RWPE1 (cell line): Measurements from ENCODE around the gene COX14.

Experiments
- CTCF ChIA-PET: fragments of 350-600 bp; sonication (Branson Sonifier 250); formaldehyde crosslinking; extraction: SDS; loops from one replicate; lab custom pipeline; 2021; lab: Yijun Ruan, JAX
- POLR2A ChIA-PET: fragments of 400-600 bp; formaldehyde crosslinking; extraction: SDS; loops from one replicate; lab custom pipeline; 2020; ENCODE audit warnings: antibody characterized with exemption; ENCODE audit not compliant: low non-redundant PET; lab: Yijun Ruan, JAX
- DNase-seq: peaks from one replicate; pipeline ENCODE4 v3.0.0; 2012; ENCODE audit warnings: low spot score
- H3K27ac ChIP-seq: fragments of 450-650 bp; 2 replicates; pipeline ENCODE4 v1.5.1; 2017
- TF ChIP-seq, protein P1 (sequence below): fragments of 450-650 bp; conservative IDR thresholded peaks from 2 replicates; pipeline ENCODE4 v1.5.1; 2017; ENCODE audit warnings: low read depth, mild to moderate bottlenecking

The COX14 gene

DNA sequence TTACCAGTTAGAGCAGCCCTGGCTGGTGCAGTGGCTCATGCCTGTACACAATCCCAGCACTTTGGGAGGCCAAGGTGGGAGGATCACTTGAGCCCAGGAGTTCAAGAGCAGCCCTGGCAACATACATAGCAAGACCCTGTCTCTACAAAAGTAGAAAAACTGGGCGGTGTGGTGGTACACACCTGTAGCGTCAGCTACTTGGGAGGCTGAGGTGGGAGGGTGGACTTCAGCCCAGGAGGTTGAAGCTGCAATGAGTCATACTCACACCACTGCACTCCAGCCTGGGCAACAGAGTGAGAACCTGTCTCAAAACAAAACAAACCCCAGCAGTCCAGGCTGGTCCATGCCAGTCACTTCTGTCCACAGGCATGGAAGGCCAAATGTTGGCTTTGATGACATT is 7.4 kb downstream of the COX14 start:
- no peak for DNase-seq
- ChIA-PET CTCF (no interaction called here), POLR2A (no interaction called here)
- no peak overlapping the region for H3K27ac ChIP-seq
- TF ChIP-seq, protein P1, sequence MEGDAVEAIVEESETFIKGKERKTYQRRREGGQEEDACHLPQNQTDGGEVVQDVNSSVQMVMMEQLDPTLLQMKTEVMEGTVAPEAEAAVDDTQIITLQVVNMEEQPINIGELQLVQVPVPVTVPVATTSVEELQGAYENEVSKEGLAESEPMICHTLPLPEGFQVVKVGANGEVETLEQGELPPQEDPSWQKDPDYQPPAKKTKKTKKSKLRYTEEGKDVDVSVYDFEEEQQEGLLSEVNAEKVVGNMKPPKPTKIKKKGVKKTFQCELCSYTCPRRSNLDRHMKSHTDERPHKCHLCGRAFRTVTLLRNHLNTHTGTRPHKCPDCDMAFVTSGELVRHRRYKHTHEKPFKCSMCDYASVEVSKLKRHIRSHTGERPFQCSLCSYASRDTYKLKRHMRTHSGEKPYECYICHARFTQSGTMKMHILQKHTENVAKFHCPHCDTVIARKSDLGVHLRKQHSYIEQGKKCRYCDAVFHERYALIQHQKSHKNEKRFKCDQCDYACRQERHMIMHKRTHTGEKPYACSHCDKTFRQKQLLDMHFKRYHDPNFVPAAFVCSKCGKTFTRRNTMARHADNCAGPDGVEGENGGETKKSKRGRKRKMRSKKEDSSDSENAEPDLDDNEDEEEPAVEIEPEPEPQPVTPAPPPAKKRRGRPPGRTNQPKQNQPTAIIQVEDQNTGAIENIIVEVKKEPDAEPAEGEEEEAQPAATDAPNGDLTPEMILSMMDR: no peak

DNA sequence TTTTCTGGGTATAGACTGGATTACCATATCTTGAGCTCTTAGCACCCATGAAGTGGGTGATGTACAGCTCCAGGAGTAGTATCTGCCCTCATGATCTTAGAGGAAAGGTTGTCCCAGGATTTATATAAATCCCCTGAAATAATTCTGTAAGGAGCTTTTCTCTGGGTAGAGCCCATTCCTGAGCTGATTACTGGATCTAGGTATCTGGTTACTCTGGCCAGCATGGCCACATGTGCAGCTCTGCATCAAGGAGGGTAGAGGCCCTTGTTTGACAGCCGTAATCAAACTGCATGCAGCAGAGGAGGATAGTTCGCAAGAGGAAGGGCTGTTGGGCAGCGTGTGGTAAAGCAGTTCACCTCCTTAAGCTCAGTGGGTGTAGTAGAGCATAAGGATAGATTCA is 8.5 kb downstream of the COX14 start:
- POLR2A ChIA-PET: interaction anchor here (0.7 kb wide), 1 partner anchor 9 kb away, joined by 4 read pairs; the partner anchor contains the start of gene COX14
- CTCF ChIA-PET: interaction anchor here (0.6 kb wide), 2 partner anchors 140 to 764 kb away, joined by 3 read pairs; no protein-coding TSS in a partner anchor
- TF ChIP-seq, protein P1: no peak
- no peak overlapping the region for H3K27ac ChIP-seq
- DNase-seq: no peak

DNA sequence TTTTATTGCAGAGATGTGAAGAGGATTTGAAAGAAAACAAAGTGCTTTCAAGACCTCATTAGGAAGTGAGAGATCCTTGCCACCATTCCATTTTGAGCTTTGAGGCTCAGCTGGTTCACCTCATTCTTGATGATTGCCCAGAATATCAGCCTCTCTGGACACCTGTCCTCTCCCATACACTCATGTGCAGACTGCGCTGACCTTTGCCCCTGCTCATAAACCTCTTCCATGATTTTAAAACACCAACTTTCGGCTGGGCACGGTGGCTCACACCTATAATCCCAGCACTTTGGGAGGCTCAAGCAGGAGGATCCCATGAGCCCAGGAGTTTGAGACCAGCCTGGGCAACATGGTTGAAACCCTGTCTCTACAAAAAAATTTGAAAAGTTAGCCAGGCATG is 8.9 kb downstream of the COX14 start:
- no peak for DNase-seq
- ChIA-PET CTCF (interaction anchor here (0.6 kb wide), 1 partner anchor 140 kb away, joined by 3 read pairs; no protein-coding TSS in a partner anchor), POLR2A (no interaction called here)
- H3K27ac ChIP-seq: no peak overlapping the region
- TF ChIP-seq, protein P1: no peak

DNA sequence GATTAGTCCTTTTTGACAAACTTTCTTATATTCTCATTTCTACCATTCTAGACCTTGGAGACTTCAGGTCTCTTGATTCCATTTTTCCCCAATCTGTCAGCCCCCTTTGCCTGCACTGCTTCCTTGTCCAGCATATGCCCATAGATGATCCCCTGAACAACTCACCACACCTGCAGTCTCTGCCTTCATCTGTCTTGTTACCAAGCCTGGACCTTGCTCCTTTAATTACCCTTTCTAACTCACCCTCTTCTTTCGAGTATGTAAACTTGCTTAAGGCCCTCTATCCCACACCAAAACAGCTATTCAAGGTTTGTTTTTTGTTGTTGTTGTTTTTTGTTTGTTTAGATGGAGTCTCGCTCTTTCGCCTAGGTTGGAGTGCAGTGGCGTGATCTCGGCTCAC is 9.6 kb downstream of the COX14 start:
- H3K27ac ChIP-seq: no peak overlapping the region
- TF ChIP-seq, protein P1: no peak
- no peak for DNase-seq
- CTCF ChIA-PET: no interaction called here
- POLR2A ChIA-PET: no interaction called here

DNA sequence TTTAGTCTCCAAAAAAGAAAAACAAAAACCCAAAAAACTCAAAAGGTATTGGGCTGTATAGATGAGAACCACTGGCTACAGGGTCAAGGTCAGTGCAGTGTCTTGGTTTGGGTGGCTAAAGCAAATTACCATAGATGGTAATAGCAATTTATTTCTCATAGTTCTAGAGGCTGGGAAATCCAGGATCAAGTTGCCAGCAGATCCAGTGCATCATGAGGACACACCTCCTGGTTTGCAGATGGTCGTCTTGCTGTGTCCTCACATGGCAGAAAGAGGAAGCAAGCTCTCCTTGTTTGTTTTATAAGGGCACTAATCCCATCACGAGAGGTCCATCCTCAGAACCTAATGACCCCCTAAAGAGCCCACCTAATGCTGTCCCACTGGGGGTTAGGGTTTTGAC is 11.2 kb downstream of the COX14 start:
- no peak for DNase-seq
- ChIA-PET POLR2A (no interaction called here), CTCF (interaction anchor here (2.8 kb wide), 1 partner anchor 12 kb away, joined by 8 read pairs; the partner anchor contains the start of gene COX14)
- TF ChIP-seq, protein P1: no peak
- H3K27ac ChIP-seq: no peak overlapping the region

DNA sequence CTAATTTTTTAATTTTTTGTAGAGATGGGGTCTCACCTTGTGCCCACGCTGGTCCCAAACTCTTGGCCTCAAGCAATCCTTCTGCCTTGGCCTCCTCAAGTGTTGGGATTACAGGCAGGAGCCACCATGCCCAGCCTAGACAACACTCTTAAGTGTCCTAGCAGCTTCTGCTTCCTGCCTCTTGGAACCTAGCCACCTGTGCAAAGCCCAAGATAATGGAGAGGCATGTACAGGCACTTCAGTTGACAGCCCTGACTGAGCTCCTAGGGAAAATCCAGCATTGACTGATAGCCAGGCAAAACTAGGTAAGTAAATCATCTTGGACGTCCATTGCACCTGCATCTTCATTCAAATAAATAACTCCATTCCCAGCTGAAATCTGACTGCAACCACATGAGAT is 15.5 kb downstream of the COX14 start:
- ChIA-PET CTCF (no interaction called here), POLR2A (interaction anchor here (0.6 to 1.0 kb wide), 2 partner anchors 11 to 15 kb away, joined by 3 to 11 read pairs; partner anchors contain the start of gene COX14)
- no peak for DNase-seq
- peak overlapping the region; percentile 54 for H3K27ac ChIP-seq
- TF ChIP-seq, protein P1: no peak
